ENCODE results near the gene STK38. TPM values are rescaled to one million over a fixed set of nuclear protein-coding genes. Genes with fewer than 3 reads are reported as not detected.
"Not testable (repeated sequence)": the region's sequence is repeated elsewhere in the genome, so short reads cannot be mapped to it uniquely, and the experiment has no call there.

Gene STK38
- total and polyA plus RNA-seq, 9 of the 15 experiments (the other 6 are each of a cell fraction or from before 2014, with no cell fraction given), result 5.7 to 28.7 (median 19.5) TPM

GRCh38 chr6:36574679-36575078 lies 27.4 kb upstream of the STK38 start (continued):
- no peak for TF ChIP-seq GABPA (tag; conservative IDR thresholded peaks at IDR 0.05; ENCODE audit: low read depth)
- TF ChIP-seq, protein P1, sequence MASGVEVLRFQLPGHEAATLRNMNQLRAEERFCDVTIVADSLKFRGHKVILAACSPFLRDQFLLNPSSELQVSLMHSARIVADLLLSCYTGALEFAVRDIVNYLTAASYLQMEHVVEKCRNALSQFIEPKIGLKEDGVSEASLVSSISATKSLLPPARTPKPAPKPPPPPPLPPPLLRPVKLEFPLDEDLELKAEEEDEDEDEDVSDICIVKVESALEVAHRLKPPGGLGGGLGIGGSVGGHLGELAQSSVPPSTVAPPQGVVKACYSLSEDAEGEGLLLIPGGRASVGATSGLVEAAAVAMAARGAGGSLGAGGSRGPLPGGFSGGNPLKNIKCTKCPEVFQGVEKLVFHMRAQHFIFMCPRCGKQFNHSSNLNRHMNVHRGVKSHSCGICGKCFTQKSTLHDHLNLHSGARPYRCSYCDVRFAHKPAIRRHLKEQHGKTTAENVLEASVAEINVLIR (CRISPR knock-in tag; IDR thresholded peaks at IDR 0.05), result no peak
- TF ChIP-seq TRIM28 (IDR thresholded peaks at IDR 0.05), result peak; percentile 69; the same call in 1 of the 2 replicates
- no peak for TF ChIP-seq TEAD4 (IDR thresholded peaks at IDR 0.05; ENCODE audit: low read length)
- TF ChIP-seq TEAD4 (CRISPR knock-in tag; IDR thresholded peaks at IDR 0.05; ENCODE audit: borderline replicate concordance), result no peak

DNA sequence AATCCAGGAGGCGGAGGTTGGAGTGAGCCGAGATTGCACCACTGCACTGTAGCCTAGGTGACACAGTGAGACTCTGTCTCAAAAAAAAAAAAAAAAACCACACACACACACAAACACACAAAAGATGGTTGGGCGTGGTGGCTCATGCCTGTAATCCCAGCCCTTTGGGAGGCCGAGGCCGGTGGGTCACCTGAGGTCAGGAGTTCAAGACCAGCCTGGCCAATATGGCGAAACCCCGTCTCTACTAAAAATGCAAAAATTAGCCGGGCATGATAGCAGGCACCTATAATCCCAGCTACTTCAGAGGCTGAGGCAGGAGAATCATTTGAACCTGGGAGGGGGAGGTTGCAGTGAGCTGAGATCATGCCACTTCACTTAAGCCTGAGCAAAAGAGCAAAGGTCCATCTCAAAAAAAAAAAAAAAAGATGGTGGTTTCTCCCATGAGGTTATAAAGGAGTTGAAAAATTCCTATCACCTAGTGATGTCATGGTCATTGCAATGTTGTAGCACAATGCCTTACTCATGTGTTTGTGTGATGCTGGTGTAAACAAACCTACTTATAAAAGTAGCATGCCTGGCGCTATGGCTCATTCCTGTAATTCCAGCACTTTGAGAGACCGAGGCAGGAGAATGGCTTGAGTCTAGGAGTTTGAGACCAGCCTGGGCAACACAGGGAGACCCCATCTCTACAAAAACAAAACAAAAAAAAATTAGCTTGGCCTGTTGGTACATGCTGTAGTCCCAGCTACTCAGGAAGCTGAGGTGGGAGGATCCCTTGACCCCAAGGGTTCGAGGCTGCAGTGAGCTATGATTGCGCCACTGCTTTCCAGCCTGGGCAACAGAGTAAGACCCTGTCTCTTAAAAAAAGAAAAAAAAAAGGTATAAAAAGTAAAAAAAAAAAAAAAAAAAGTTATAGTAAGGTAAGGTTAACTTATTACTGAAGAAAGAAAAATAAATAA lies 25.4 kb upstream of the STK38 start:
- BruUV-seq (replicated peaks); H3K9me1 ChIP-seq (ENCODE audit: control insufficient read depth, insufficient read depth, low read length); in situ Hi-C loops (cut with MboI); H3K9me3 ChIP-seq (replicated peaks; ENCODE audit: control insufficient read depth, insufficient read depth, low read depth, low read length); H3K9ac ChIP-seq (ENCODE audit: insufficient read depth in 1 of 2, low read depth in 2 of 2, low read length in 2 of 2); H3K27me3 ChIP-seq (ENCODE audit: control insufficient read depth in 2 of 2, insufficient read depth in 2 of 2, low read length in 2 of 2); H3K4me1 ChIP-seq (replicated peaks in 1 of 2; ENCODE audit: control insufficient read depth in 2 of 2, insufficient read depth in 2 of 2, low read length in 2 of 2); H3K79me2 ChIP-seq (ENCODE audit: control insufficient read depth, insufficient read depth, low read length); CTCF ChIA-PET (ENCODE audit: low intra/inter-chr PET ratio); H3K36me3 ChIP-seq (ENCODE audit: control insufficient read depth, insufficient read depth, low read length); FAIRE-seq; H3K4me3 ChIP-seq; ATAC-seq; H2AFZ ChIP-seq (ENCODE audit: low read depth, low read length); H4K20me1 ChIP-seq (replicated peaks; ENCODE audit: control insufficient read depth, insufficient read depth, low read length); H3K27ac ChIP-seq (ENCODE audit: extremely low read depth, low read depth, low read length); intact Hi-C loops (cut with micrococcal nuclease); DNase-seq (ENCODE audit: extremely low read depth in 1 of 4, low spot score in 3 of 4); H3K4me2 ChIP-seq (ENCODE audit: insufficient read depth, low read length): not testable (repeated sequence)
- peak; percentile 75 for TF ChIP-seq ZNF121 (CRISPR knock-in tag; conservative IDR thresholded peaks at IDR 0.05)
- TF ChIP-seq, protein P2, sequence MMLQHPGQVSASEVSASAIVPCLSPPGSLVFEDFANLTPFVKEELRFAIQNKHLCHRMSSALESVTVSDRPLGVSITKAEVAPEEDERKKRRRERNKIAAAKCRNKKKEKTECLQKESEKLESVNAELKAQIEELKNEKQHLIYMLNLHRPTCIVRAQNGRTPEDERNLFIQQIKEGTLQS (IDR thresholded peaks at IDR 0.05), result peak; percentile 36
- TF ChIP-seq, protein P2 (CRISPR knock-in tag; conservative IDR thresholded peaks at IDR 0.05), result not testable (repeated sequence)
- TF ChIP-seq, protein P3, sequence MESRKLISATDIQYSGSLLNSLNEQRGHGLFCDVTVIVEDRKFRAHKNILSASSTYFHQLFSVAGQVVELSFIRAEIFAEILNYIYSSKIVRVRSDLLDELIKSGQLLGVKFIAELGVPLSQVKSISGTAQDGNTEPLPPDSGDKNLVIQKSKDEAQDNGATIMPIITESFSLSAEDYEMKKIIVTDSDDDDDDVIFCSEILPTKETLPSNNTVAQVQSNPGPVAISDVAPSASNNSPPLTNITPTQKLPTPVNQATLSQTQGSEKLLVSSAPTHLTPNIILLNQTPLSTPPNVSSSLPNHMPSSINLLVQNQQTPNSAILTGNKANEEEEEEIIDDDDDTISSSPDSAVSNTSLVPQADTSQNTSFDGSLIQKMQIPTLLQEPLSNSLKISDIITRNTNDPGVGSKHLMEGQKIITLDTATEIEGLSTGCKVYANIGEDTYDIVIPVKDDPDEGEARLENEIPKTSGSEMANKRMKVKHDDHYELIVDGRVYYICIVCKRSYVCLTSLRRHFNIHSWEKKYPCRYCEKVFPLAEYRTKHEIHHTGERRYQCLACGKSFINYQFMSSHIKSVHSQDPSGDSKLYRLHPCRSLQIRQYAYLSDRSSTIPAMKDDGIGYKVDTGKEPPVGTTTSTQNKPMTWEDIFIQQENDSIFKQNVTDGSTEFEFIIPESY (CRISPR knock-in tag; IDR thresholded peaks at IDR 0.05), result peak; percentile 24; the same call in 1 of the 2 replicates
- POLR2A ChIA-PET, result interaction anchor here (0.6 to 2.1 kb wide), 4 partner anchors 12 to 27 kb away, joined by 3 to 5 read pairs (median 4); no protein-coding TSS in a partner anchor
- WGBS (ENCODE audit: insufficient coverage, low coverage, missing lambda C conversion rate), result 67% methylated on average over 12 of the region's 12 CpGs

Data from K562 (cell line).